LNCaP clone FGC (cell line): ENCODE data around the gene NGFR.

ENCODE experiments used
- DNase-seq: peaks from one replicate; pipeline ENCODE4 v3.0.0-alpha.2; 2011; ENCODE audit warnings: low read depth
- H3K4me3 ChIP-seq: 2 replicates; pipeline ENCODE4 v1.5.1; 2011; ENCODE audit warnings: mild to moderate bottlenecking, low read depth, low read length, control low read depth
- TF ChIP-seq, protein P1 (sequence below): IDR thresholded peaks from 2 replicates; pipeline ENCODE4 v1.5.1; 2012; ENCODE audit warnings: mild to moderate bottlenecking; ENCODE audit not compliant: control insufficient read depth, insufficient read depth; ENCODE audit errors: extremely low read depth

Gene NGFR

DNA sequence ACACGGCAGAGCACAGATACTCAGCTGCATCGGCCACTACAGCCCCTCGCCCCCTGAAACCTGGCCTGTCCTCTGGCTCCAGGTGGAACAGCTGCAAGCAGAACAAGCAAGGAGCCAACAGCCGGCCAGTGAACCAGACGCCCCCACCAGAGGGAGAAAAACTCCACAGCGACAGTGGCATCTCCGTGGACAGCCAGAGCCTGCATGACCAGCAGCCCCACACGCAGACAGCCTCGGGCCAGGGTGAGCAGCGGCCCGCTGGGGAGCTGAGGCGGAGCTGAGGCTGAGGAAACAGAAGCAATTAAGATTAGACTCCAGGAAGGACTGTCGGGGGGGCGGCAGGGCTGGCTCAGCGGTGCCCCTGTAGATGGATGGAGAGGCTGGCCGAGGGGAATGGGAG lies 16.7 kb downstream of the NGFR start:
- TF ChIP-seq, protein P1, sequence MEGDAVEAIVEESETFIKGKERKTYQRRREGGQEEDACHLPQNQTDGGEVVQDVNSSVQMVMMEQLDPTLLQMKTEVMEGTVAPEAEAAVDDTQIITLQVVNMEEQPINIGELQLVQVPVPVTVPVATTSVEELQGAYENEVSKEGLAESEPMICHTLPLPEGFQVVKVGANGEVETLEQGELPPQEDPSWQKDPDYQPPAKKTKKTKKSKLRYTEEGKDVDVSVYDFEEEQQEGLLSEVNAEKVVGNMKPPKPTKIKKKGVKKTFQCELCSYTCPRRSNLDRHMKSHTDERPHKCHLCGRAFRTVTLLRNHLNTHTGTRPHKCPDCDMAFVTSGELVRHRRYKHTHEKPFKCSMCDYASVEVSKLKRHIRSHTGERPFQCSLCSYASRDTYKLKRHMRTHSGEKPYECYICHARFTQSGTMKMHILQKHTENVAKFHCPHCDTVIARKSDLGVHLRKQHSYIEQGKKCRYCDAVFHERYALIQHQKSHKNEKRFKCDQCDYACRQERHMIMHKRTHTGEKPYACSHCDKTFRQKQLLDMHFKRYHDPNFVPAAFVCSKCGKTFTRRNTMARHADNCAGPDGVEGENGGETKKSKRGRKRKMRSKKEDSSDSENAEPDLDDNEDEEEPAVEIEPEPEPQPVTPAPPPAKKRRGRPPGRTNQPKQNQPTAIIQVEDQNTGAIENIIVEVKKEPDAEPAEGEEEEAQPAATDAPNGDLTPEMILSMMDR, result no peak
- H3K4me3 ChIP-seq, result no peak overlapping the region
- DNase-seq, result no peak

DNA sequence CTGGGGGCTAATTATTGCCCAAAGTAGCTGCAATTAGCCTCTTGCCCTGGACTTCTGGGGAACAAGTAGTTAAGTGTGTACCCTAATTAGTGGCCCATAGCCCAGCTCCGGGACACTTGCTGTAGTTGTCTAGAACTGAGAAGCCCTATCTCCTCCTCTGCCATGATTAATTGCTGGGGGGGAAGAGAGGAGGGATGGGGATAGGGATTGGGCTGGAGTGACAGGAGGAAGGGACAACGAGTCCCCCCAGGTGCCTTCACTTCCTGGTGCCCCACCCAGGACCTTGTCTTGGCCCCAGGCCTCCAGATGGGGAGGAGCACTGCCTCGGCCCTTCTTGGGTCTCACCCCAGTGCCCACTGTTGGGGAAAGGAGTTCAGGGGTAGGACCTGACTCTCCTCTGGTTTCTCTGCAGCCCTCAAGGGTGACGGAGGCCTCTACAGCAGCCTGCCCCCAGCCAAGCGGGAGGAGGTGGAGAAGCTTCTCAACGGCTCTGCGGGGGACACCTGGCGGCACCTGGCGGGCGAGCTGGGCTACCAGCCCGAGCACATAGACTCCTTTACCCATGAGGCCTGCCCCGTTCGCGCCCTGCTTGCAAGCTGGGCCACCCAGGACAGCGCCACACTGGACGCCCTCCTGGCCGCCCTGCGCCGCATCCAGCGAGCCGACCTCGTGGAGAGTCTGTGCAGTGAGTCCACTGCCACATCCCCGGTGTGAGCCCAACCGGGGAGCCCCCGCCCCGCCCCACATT lies 17.4 kb downstream of the NGFR start:
- DNase-seq, result no peak
- TF ChIP-seq, protein P1, result no peak
- H3K4me3 ChIP-seq, result no peak overlapping the region

DNA sequence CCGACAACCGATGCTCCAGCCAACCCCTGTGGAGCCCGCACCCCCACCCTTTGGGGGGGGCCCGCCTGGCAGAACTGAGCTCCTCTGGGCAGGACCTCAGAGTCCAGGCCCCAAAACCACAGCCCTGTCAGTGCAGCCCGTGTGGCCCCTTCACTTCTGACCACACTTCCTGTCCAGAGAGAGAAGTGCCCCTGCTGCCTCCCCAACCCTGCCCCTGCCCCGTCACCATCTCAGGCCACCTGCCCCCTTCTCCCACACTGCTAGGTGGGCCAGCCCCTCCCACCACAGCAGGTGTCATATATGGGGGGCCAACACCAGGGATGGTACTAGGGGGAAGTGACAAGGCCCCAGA lies 17.9 kb downstream of the NGFR start:
- H3K4me3 ChIP-seq, result no peak overlapping the region
- TF ChIP-seq, protein P1, result no peak
- no peak for DNase-seq

DNA sequence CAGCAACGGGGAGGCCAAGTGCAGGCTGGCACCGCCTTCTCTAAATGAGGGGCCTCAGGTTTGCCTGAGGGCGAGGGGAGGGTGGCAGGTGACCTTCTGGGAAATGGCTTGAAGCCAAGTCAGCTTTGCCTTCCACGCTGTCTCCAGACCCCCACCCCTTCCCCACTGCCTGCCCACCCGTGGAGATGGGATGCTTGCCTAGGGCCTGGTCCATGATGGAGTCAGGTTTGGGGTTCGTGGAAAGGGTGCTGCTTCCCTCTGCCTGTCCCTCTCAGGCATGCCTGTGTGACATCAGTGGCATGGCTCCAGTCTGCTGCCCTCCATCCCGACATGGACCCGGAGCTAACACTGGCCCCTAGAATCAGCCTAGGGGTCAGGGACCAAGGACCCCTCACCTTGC lies 18.5 kb downstream of the NGFR start:
- no peak for DNase-seq
- TF ChIP-seq, protein P1, result no peak
- H3K4me3 ChIP-seq, result no peak overlapping the region

GRCh38 chr17:49514071-49514721 lies 19.1 kb downstream of the NGFR start:
- H3K4me3 ChIP-seq, result no peak overlapping the region
- TF ChIP-seq, protein P1, result no peak
- DNase-seq, result no peak

- H3K4me3 ChIP-seq, result no peak overlapping the region
- peak; percentile 81 for DNase-seq
- TF ChIP-seq, protein P1, result no peak
Measured at GRCh38 chr17:49515196-49515770, 20.2 kb downstream of the NGFR start.

DNA sequence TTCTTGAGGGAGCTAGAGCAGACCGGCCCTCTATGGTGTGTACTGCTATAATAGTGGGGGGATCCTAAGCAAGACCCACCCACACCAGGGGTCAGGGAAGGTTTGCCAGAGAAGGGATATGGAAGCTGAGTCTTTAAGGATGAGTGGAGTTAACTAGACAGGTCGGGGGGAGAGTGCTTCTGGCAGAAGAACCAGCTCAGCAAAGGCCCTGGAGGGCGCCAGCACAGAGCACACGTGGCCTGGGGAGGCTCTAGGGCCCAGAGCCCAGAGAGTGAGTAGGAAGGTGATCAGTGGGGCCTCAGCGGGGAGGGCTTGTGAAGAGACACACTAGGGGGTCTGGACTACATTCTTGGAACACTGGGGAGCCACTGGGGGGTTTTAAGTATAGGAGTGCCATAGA lies 21.1 kb downstream of the NGFR start:
- DNase-seq, result no peak
- TF ChIP-seq, protein P1, result no peak
- H3K4me3 ChIP-seq, result no peak overlapping the region
